ENCODE results near the gene SHC2. TPM values are rescaled to one million over a fixed set of nuclear protein-coding genes. Genes with fewer than 3 reads are reported as not detected.

The SHC2 gene
- total and polyA plus RNA-seq, 2 experiments from 2014 or later = 2.2 to 4.6 TPM

GRCh38 chr19:367963-368629 lies 92.7 kb downstream of the SHC2 start:
- Histone ChIP-seq H3F3A (replicated peaks; ENCODE audit: low read depth) (no peaks in the 10 kb centered on the region), H3K9me2 (ENCODE audit: insufficient read depth) (no peaks in the 10 kb centered on the region), H3K4me1 (ENCODE audit: insufficient read depth) (no peaks in the 10 kb centered on the region), H2AFZ (no peak overlapping the region), H3K36me3 (ENCODE audit: insufficient read depth) (no peaks in the 10 kb centered on the region), H3K79me2 (replicated peaks; ENCODE audit: insufficient read depth) (no peaks in the 10 kb centered on the region), H3K27me3 (ENCODE audit: insufficient read depth) (no peaks in the 10 kb centered on the region), H3K4me2 (no peak overlapping the region), H3K27ac (ENCODE audit: low read depth) (no peak overlapping the region), H4K20me1 (replicated peaks; ENCODE audit: insufficient read depth) (no peaks in the 10 kb centered on the region), H3K4me3 (no peak overlapping the region)
- no peak for ATAC-seq
- TF ChIP-seq EZH2phosphoT487 (IDR thresholded peaks at IDR 0.05; ENCODE audit: unreplicated experiment) (no peak), STAT1 (IDR thresholded peaks at IDR 0.05; ENCODE audit: unreplicated experiment) (no peak), ZNF114 (CRISPR knock-in tag; IDR thresholded peaks at IDR 0.05) (no peak), CTCF (conservative IDR thresholded peaks at IDR 0.05; ENCODE audit: low read depth in 2 of 2) (no peak), REST (IDR thresholded peaks at IDR 0.05; ENCODE audit: unreplicated experiment) (no peak), NANOG (IDR thresholded peaks at IDR 0.05; ENCODE audit: borderline replicate concordance) (no peak), ZNF462 (CRISPR knock-in tag; IDR thresholded peaks at IDR 0.05) (no peak), ETS1 (IDR thresholded peaks at IDR 0.05) (no peak), ZNF331 (CRISPR knock-in tag; IDR thresholded peaks at IDR 0.05; ENCODE audit: low read depth) (no peak), JUNB (IDR thresholded peaks at IDR 0.05; ENCODE audit: unreplicated experiment) (no peak)
- H3K4me3 Mint-ChIP-seq = no peak overlapping the region
- peaks cover 15% of the 10 kb centered on the region for H3K27me3 Mint-ChIP-seq (ENCODE audit: insufficient read depth, low read depth, poor library complexity)
- DNase-seq (ENCODE audit: low spot score) = no peak
- peaks cover 6% of the 10 kb centered on the region; the same call in 1 of the 3 replicates for H3K36me3 Mint-ChIP-seq (ENCODE audit: low read depth)
- no peaks in the 10 kb centered on the region; the same call in 2 of the 3 replicates for H3K4me1 Mint-ChIP-seq
- peaks cover 11% of the 10 kb centered on the region; the same call in 2 of the 3 replicates for H3K9me3 Mint-ChIP-seq
- H3K27ac Mint-ChIP-seq = no peak overlapping the region

Measured in GM23338 (cell line).